Stomach (tissue), 9 donors: Measurements from ENCODE around the gene NDOR1. TPM values are rescaled to one million over a fixed set of nuclear protein-coding genes. Genes with fewer than 3 reads are reported as not detected.
A peak's percentile ranks its signal among the peaks of the same experiment; 100 is the strongest.

ENCODE experiments used
- DNase-seq, 2 donors: peaks; one replicate each; pipeline versions ENCODE4 v3.0.0 to v3.0.0-alpha.2; 2013 to 2019
- H3K27ac ChIP-seq, 5 donors: fragments of 200-600 bp in 4 of 5; sonication (generic) in 4 of 5; one replicate each; pipeline ENCODE4 v1.5.1; 2013 to 2019; ENCODE audit warnings: mild to moderate bottlenecking in 1 of 5, moderate library complexity in 1 of 5
- H3K27me3 ChIP-seq, 3 donors: fragments of 200-600 bp; sonication (generic); one replicate each; pipeline ENCODE4 v1.5.1; 2017 to 2019; ENCODE audit warnings: mixed run types in 1 of 3
- H3K36me3 ChIP-seq, 4 donors: fragments of 200-600 bp; sonication (generic); 1 replicate in 3 of 4; 2 replicates in 1 of 4; pipeline ENCODE4 v1.5.1; 2016 to 2019
- H3K4me1 ChIP-seq, 4 donors: fragments of 200-600 bp; sonication (generic); one replicate each; pipeline ENCODE4 v1.5.1; 2016 to 2019
- H3K4me3 ChIP-seq, 4 donors: fragments of 200-600 bp; sonication (generic) in 3 of 4; one replicate each; pipeline ENCODE4 v1.5.1; 2016 to 2019; ENCODE audit warnings: mild to moderate bottlenecking in 1 of 4
- H3K9me3 ChIP-seq, 4 donors: fragments of 200-600 bp; sonication (generic); one replicate each; pipeline ENCODE4 v1.5.1; 2016 to 2019
- CTCF ChIP-seq, 7 experiments: fragments of 450-650 bp in 4 of 7; fragments of 200-600 bp in 3 of 7; sonication (generic) in 3 of 7; IDR thresholded peaks; one replicate each; pipeline ENCODE4 v1.5.1; 2016 to 2019; ENCODE audit warnings: antibody characterized with exemption in 7 of 7, control low read depth in 2 of 7, mild to moderate bottlenecking in 1 of 7
- EP300 ChIP-seq: sonication (generic); formaldehyde crosslinking; IDR thresholded peaks from one replicate; pipeline ENCODE4 v1.6.1; 2017; ENCODE audit warnings: antibody characterized with exemption
- POLR2A ChIP-seq, 4 donors: fragments of 450-650 bp; IDR thresholded peaks; one replicate each; pipeline ENCODE4 v1.6.1; 2016; ENCODE audit warnings: antibody characterized with exemption in 4 of 4, control low read depth in 2 of 4, mild to moderate bottlenecking in 1 of 4, moderate library complexity in 1 of 4
- POLR2AphosphoS5 ChIP-seq, 3 donors: sonication (generic); formaldehyde crosslinking; IDR thresholded peaks; one replicate each; pipeline ENCODE4 v1.6.1; 2016; ENCODE audit warnings: antibody characterized with exemption in 3 of 3
- WGBS, 5 donors: extraction: QIAGEN DNeasy Blood & Tissue Kit in 3 of 5; methylation state at CpG; one replicate each; pipeline versions ENCODE4 v1.1.5 to v1.1.7; 2013 to 2018; 5-methylcytosine and 5-hydroxymethylcytosine counted together
- intact Hi-C: fragments of 100-400 bp; cut with DNase I; formaldehyde crosslinking; loops from one replicate; pipeline ENCODE4 v1.15.1; 2023; ENCODE audit warnings: low total_unique reads
- polyA plus RNA-seq, 3 donors: library from polyadenylated mRNA; stranded (reverse); fragments of 200-250 nt; gene quantifications; one replicate each; pipeline ENCODE4 v1.2.3, GENCODE V29; 2013
- total RNA-seq, 5 donors: library from RNA; depleted of rRNA; stranded (reverse); fragments of >200 nt; gene quantifications; one replicate each; pipeline versions ENCODE4 v1.1.0 to v1.2.3, GENCODE V29; 2014 to 2016
- donor health status: healthy with polysubstance abuse.
- donor health status: Bipolar disorder and iron deficiency.
- donor health status: healthy.

Gene NDOR1
- total and polyA plus RNA-seq, 8 donors: 0.89 to 105 (median 7.9) TPM

GRCh38 chr9:137164370-137165249, 40.9 kb upstream of the NDOR1 start:
- Histone ChIP-seq H3K4me3 (no peak overlapping the region), H3K27me3 (peaks cover 45 to 100% (median 100%) of the 10 kb centered on the region in 3 donors), H3K9me3 (no peaks in the 10 kb centered on the region), H3K36me3 (no peaks in the 10 kb centered on the region), H3K4me1 (peaks cover 45 to 57% (median 57%) of the 10 kb centered on the region in 4 donors), H3K27ac (no peak overlapping the region)
- TF ChIP-seq POLR2A (IDR thresholded peaks at IDR 0.05): no peak
- TF ChIP-seq EP300: no peak
- no peak for TF ChIP-seq POLR2AphosphoS5 (IDR thresholded peaks at IDR 0.05)
- TF ChIP-seq CTCF (IDR thresholded peaks at IDR 0.05): no peak
- intact Hi-C loops: no loop called here
- no peak for DNase-seq
- WGBS, 5 donors: 74 to 83% (median 80%) methylated on average over 18 to 34 of the region's 34 CpGs

GRCh38 chr9:137165250-137165836, 40.2 kb upstream of the NDOR1 start:
- 77 to 90% (median 87%) methylated on average over 30 to 32 of the region's 32 CpGs for WGBS, 5 donors
- peaks cover 52 to 65% (median 64%) of the 10 kb centered on the region in 4 donors for H3K4me1 ChIP-seq
- intact Hi-C loops: no loop called here
- no peaks in the 10 kb centered on the region for H3K9me3 ChIP-seq
- DNase-seq: no peak
- H3K4me3 ChIP-seq: no peak overlapping the region
- TF ChIP-seq CTCF (IDR thresholded peaks at IDR 0.05) (no peak), EP300 (no peak), POLR2A (IDR thresholded peaks at IDR 0.05) (no peak), POLR2AphosphoS5 (IDR thresholded peaks at IDR 0.05) (no peak)
- H3K27ac ChIP-seq: no peak overlapping the region
- H3K36me3 ChIP-seq: no peaks in the 10 kb centered on the region
- peaks cover 40 to 100% (median 100%) of the 10 kb centered on the region in 3 donors for H3K27me3 ChIP-seq

- no peaks in the 10 kb centered on the region for H3K9me3 ChIP-seq
- intact Hi-C loops: no loop called here
- H3K36me3 ChIP-seq: no peaks in the 10 kb centered on the region
- H3K27ac ChIP-seq: no peak overlapping the region
- WGBS, 5 donors: 62 to 76% (median 71%) methylated on average over 21 to 22 of the region's 22 CpGs
- H3K4me1 ChIP-seq: peaks cover 53 to 69% (median 59%) of the 10 kb centered on the region in 4 donors
- H3K4me3 ChIP-seq: no peak overlapping the region
- peaks cover 28 to 100% (median 98%) of the 10 kb centered on the region in 3 donors for H3K27me3 ChIP-seq
- no peak for DNase-seq
- TF ChIP-seq CTCF (IDR thresholded peaks at IDR 0.05): no peak
- no peak for TF ChIP-seq POLR2AphosphoS5 (IDR thresholded peaks at IDR 0.05)
- no peak for TF ChIP-seq POLR2A (IDR thresholded peaks at IDR 0.05)
- TF ChIP-seq EP300: no peak
Observed at GRCh38 chr9:137166380-137167229, 38.9 kb upstream of the NDOR1 start.

GRCh38 chr9:137167277-137167746, 38.2 kb upstream of the NDOR1 start:
- whole genome bisulfite sequencing, 5 donors: 10 to 20% (median 16%) methylated on average over 6 to 44 of the region's 44 CpGs

More at GRCh38 chr9:137167277-137167746, 38.2 kb upstream of the NDOR1 start:
- no peak for DNase-seq
- H3K4me3 ChIP-seq: peak overlapping the region in 3 of 4 donors; percentile 42 to 56 (median 49)
- no peak for TF ChIP-seq POLR2A (IDR thresholded peaks at IDR 0.05)
- peaks cover 28 to 100% (median 96%) of the 10 kb centered on the region in 3 donors for H3K27me3 ChIP-seq
- H3K27ac ChIP-seq: no peak overlapping the region
- no peaks in the 10 kb centered on the region for H3K36me3 ChIP-seq
- intact Hi-C loops: no loop called here
- no peaks in the 10 kb centered on the region for H3K9me3 ChIP-seq
- peaks cover 51 to 69% (median 56%) of the 10 kb centered on the region in 4 donors for H3K4me1 ChIP-seq
